WTC11 (cell line): ENCODE results near the gene SPRR2B.

Experiments used
- ELF4 ChIP-seq: sonication (generic); formaldehyde crosslinking; IDR thresholded peaks from 2 replicates; pipeline ENCODE4 v1.8.1; 2022; ENCODE audit warnings: low read depth, mild to moderate bottlenecking, moderate library complexity, missing genetic modification reagents
- ZNF138 ChIP-seq: sonication (generic); formaldehyde crosslinking; conservative IDR thresholded peaks from 2 replicates; pipeline ENCODE4 v1.8.1; 2022; ENCODE audit warnings: mild to moderate bottlenecking, moderate library complexity, missing genetic modification reagents
- TF ChIP-seq, protein P1 (sequence below): fragments of 200-600 bp; IDR thresholded peaks from 2 replicates; pipeline ENCODE4 v1.8.0; 2022; ENCODE audit warnings: antibody characterized with exemption

DNA sequence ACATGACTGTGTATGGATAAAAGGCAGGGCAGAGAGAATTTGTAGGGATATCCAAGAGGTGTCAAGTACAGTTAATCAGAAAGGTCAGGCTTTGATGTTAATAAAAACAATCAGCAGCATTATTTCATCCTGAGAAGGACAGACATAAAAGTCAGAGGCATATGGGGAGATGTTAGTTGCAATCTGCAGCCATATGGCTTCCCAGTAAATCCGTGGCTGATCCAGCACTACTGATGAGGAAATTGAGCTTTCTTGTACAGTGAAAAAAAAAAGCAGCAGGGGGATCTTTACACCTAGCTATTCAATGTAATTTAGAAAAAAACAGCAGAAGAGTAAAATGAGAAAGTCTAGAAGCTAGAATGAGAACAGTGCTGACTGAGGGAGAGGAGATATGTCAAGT lies 42.6 kb downstream of the SPRR2B start:
- TF ChIP-seq ZNF138 (CRISPR knock-in tag) (no peak), ELF4 (CRISPR knock-in tag) (no peak)
- TF ChIP-seq, protein P1, sequence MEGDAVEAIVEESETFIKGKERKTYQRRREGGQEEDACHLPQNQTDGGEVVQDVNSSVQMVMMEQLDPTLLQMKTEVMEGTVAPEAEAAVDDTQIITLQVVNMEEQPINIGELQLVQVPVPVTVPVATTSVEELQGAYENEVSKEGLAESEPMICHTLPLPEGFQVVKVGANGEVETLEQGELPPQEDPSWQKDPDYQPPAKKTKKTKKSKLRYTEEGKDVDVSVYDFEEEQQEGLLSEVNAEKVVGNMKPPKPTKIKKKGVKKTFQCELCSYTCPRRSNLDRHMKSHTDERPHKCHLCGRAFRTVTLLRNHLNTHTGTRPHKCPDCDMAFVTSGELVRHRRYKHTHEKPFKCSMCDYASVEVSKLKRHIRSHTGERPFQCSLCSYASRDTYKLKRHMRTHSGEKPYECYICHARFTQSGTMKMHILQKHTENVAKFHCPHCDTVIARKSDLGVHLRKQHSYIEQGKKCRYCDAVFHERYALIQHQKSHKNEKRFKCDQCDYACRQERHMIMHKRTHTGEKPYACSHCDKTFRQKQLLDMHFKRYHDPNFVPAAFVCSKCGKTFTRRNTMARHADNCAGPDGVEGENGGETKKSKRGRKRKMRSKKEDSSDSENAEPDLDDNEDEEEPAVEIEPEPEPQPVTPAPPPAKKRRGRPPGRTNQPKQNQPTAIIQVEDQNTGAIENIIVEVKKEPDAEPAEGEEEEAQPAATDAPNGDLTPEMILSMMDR = no peak
